Stimulated activated CD4-positive, alpha-beta T cell treated with anti-CD3 and anti-CD28 coated beads, Interleukin-15, amount 100 ng/mL, for 1 hour (primary cell): ENCODE measurements around the gene CLDN7.

Experiments
- DNase-seq, 2 donors: peaks; one replicate each; pipeline ENCODE4 v3.0.0-alpha.2; 2020; ENCODE audit warnings: low read depth in 1 of 2, low spot score in 1 of 2

CLDN7 gene

DNA sequence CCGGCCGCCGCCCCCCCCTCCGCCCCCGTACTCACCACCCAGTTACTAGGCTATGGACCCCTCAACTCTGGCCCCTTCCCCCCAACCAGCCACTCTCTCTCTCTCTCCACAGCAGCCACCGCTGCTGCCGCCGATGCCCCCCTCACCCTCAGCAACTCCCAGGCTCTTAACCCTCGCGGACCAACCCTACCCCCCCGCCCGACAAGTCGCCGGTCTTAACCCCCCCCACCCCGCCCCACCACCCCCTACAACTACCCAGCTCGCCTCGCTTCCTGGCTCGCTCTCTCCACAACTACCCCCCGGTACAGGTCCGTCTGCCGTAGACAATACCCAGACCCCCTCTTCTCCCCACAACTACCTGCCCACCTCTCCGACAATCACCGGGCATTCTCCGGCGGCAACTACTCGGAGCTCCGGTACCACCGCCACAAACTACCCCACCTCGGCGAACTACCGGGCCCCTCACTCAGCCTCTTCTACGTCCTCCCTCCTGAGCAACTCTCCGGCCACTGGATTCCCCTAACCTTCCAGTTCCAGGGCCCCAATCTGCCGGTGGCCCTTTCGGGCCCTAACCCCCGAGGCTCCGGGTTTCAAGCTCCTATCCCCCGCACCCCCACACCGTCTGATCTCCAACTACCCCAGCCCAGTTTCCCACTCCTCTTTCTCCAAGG is 23.7 kb downstream of the CLDN7 start:
- no peak for DNase-seq

DNA sequence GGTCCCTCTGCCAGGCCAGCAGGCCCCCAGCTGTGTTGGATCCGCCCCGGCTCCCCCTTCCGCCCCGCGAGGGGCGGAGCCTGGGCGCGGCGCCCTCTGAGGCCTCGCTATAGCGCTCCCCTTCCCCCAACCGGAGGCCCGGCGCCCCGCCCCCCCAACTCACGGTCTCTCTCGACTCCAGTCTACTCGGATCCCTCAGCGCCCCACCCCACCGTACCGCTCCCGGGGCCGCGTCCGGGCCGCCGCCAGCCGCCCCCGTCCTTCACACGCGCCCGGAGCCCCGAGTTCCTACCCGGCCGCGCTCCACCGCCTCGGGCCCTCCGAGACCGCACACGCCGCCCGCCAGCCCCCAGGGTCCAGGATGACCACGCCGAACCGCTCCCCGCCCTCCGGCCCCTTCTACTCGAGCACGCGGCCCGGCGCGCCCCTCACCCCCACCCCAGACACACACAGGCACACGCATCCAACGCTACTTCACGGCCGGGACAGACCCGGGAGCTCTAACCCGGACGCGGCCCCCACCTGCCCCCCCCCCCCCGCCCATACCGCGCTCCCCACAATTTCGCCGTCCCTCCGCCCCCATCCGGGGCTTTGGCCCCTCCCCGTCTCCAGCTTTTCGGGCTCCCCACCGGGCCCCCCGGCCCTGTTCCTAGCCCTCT is 24.4 kb downstream of the CLDN7 start:
- peak; percentile 70 to 84 for DNase-seq

DNA sequence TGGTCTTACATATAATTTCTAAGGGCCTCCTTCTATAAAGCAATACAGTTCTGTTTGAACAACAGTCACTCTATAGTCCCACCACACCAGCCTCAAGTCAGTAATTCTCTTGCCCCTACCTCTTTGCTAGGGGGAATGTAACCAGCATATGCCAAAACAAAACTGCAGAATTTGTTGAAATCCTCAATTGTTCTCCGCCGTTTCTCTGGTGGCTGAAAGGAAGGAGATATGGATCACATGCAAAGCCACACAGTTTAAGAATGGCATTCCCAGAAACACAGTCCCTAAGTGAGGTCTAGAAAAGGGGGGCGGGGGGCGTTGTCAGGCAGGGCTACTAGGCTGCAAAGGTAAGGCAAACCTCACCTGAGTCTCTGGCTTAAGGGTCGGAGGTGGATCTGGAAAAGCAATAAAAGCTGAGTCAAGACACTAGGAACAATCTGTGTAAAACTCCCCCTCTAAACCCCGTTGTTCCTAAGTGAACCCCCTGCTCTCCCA is 25.0 kb downstream of the CLDN7 start:
- no peak for DNase-seq

DNA sequence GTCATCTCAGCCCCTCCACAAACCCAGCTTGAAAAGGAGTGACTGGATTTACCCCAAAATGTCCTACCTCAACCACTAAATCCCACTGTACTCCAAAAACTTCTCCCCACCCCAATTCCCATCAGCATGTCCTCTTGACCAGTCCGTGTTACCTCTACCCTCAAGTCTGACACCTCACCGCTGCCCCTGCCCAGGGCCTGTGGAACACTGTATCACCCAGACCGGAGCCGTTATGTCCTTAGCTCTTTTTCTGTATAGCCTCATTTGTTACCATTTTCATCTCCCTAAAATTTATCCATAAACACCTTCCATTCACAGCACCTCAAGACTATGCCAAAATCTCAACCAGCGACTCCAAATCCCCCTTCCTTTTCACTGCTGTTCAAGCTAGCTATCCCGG is 25.5 kb downstream of the CLDN7 start:
- DNase-seq: no peak

DNA sequence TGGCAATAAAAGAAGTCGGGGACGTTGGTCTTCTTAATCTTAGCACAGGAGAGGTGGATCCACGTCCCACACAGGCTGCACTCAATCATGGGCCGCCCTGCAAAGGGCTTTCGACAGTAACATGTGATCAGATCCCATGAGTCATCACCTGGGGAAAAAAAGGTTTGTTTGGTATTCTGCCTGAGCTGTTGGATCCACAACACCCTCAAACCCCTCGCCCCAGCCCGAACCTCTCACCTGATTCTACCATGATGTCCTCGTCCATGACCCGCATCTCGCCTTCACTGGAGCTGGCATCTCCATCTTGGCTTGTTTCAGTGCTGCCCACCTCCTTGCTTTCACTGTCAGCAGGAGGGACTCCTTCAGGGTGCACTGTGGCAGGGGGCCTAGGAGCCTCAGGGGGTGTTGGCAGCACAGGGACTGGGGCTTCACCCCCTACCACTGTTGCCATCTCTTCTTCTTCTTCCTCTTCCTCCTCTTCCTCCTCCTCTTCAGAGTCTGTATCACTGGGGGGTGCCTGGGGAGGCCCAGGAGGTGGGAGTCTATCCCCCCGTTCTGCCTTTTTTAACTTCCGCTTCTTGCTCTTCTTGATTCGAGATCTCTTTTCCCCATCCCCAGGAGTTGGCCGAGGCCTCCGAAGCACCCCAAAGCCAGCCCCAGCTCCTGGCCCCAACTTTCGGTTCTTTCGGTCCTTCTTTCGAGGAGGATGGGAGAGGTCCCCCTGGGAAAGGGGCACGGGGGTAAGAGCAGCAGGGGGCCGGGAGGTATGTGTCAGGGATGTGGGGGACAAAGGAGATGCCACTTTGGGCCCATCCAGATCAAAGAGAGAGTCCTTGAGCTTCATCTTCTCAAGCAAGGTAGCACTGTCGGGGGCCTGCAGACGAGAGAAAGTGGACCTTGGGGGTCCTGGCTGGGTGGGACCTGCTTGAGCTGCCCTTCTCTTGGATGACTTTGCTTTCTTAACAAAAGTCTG is 26.3 kb downstream of the CLDN7 start:
- no peak for DNase-seq

DNA sequence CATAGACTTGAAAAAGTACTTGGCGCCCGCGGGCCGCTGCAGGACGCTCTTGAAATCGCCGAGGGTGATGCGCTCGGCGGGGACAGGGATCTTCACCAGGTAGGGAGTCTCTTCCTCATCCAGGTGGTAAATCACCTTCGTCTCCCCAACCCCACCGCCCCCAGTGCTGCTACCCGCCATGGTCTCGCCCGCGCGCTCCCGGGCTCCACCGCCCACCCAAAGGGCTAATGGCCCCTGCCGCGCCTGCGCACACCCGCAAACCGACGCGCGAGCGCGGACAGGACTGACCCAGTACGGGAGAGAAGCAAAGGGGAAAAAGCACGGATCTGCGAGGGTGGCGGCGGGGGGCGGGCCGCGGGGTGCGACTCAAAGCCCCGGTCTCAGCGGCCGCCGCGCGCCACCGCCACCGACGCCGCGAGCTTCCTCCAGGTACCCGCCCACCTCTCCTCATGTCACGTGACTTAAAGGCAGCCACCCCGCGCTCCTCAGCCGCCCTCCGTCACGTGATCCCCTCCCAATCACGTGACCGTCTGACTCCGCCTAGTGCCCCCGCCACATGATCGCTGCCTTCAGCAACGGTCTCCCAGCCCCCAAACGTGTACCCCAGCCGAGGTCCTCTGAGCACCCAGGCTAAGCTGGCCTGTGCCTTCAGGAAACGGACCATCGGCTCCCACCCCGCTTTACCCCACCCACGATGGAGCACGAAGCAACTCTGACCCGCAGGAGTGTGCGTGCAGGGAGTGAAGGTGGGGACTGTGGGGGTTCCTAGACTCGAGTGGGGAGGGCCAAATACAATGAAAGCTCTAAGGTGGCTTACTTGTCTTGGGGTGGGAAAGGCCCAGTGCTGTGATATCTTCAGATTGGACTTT is 28.0 kb downstream of the CLDN7 start, which contains the start of gene DVL2:
DVL2 (minus strand) TSS at position 435 of the 869 bp plus-strand sequence; CDS start at position 180, 255 bp downstream.
- DNase-seq: peak; percentile 88 to 89

DNA sequence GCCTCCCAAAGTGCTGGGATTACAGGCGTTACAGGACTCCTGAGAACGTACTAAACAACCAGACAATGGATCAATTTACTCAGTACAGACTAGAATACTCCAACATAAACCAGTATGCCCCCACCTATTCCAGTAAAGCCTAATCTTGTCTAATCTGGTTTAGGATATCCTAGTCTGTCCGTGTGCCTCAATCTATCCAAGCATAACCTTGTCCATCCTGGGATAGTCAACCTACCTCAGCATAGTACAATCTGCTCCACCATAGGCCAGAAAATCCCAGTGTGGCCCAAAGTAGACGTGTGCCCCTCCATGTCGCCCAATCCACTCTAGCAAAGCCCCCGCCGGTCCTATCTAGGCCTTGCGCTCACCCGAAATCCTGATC is 28.6 kb downstream of the CLDN7 start:
- no peak for DNase-seq

DNA sequence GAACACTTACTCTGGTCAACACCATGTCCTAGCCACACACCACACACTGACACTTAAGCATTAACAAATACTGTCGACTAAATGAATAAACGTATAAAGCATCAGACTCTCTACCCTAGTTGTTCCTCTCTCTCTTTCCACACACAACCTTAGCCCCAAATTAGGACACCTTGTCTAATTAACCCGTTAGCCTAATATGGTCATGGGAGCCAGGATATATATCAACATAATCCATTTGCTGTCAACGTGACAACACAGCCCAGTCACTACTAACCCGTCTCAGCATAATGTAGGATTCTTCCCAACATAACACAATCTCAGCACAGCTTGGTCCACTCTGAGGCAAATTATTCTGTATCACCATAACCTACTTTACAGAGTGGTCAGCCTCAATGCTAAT is 30.2 kb downstream of the CLDN7 start:
- no peak for DNase-seq

DNA sequence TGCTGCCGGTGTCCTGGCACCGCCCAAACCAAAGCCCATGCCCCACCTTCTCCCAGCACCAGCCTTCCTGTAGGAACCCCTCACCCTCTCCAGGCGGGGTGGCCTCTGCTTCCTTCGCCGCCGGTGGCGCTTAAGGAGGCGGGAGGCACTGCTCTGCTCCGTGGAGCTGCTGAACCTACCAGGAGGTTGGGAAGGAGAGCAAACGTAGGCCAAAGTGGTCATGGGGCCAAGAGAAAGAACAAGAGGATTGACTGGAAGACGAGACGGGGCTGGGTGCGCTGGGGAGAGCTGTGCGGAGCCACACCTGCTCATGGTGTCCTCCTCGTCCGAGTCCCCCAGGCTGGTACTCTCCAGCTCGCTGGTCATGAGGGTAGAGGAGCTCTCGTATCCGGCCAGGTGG is 32.8 kb downstream of the CLDN7 start:
- no peak for DNase-seq

DNA sequence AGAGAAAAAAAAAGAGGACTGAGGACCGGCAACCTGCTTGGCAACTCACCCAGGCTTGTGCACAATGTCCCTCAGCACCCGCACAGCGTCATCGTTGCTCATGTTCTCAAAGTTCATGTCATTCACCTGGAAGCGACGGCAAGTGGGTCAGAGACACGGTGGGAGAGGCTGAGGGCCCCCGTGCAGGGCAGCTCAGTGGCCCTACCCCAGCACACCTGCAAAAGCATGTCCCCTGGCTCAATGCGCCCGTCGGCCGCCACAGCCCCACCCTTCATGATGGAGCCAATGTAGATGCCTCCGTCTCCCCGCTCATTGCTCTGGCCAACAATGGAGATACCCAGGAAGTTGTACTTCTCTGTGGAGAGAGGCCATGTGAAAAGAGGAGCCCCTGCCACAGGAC is 33.4 kb downstream of the CLDN7 start:
- DNase-seq: no peak

DNA sequence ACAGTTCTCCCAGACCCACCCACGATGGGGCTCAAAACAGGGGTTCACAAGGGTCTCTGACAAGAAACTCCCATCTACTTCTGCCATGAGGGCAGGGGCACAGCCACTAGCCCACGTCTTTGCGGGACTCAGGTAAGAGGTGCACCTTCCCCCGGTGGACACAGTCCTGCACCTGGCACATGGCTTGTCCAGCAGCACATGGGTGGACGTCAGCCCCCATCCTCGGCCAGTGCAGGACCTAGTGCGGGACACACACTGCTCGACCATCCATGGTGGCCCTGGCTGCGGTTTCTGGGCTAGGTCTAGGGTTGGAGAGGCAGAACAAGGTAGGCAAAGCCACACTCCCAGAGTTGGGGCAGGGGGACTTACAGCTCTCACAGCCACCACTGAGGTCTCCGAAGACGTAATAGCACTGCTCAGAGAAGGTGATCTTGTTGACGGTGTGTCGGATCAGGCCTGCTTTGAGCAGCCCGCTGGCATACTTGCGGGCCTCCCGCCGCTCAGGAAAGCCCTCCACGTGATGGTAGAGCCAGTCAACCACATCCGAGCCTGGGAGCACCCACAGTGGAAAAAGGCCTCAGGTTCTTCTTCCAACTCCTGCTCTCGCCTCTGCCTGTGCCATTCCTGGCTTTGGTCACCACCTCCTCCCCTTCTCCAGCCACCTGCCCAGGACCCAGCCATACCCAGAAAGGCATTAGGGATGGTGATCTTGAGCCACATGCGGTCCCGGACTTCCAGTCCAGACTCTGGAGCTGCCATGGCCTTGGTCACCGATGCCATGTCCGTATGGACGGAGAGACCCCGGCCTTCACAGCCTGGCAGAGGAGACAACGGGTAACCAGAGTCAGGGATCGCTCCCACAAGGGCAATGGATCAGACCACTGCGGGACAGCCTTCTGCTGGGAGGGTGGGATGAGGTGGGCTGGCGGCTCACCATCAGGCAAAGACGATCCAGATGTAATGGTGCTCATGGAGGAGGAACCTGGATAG is 35.3 kb downstream of the CLDN7 start:
- DNase-seq: no peak

DNA sequence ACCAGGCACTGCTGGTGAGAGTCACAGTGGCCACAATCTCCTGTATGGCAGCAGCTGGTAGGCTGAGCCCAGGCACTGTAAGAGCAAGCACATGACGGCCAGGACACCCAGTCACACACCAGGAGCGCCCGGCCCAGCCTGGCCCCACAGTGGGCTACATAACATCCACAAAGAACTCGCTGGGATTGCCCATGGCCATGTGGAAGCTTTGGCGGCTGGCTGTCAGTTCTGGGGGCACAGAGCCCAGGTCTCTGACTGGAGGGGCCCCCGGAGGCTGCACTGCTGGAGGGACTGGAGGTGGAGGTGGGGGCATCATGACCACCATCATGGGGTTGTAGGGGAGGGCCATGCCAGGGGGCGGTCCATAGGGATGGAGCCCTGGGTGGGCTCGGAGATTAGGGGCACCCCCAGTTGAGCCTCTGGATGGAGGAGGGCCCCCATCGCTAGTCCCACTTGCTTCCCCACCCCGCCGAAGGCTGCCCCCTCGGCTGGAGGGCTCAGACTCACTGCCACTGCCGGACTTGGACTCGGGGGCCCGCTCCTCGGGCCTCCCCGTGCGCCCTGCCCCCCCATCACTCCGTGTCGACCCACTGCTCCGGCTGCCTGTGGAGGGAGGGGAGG is 36.5 kb downstream of the CLDN7 start:
- no peak for DNase-seq

DNA sequence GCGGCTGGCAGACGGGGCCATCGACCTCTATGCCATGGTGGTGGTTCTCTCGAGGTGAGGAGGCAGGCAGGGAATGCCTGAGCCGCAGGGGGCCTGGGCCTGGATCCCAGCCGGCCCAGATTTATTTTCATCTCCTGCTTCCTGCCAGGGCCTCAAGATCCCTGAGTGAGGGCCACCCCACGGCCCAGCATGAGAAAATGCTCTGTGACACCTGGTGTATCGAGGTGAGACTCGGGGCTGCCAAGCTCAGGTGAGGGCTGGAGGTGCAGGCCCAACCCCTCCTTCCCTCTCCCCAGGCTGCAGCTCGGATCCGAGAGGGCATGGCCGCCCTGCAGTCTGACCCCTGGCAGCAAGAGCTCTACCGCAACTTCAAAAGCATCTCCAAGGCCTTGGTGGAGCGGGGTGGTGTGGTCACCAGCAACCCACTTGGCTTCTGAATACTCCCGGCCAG is 37.6 kb downstream of the CLDN7 start:
- no peak for DNase-seq

DNA sequence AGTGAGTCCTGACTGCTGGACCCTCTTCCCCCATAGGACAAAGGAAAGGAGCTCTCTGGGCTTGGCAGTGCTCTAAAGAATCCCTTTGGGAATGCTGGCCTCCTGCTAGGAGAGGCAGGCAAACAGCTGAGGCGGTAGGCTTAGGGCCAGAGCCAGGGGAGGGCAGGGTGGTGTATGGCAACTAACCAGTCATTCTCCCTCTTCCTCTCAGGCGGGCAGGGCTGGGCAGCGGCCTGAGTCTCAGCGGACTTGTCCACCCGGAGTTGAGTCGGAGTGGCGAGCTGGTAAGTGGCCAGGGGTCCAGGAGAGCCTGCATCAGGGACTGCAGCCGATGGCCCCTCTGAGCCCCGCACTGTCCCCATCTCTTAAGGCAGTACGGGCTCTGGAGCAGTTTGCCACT is 38.2 kb downstream of the CLDN7 start:
- no peak for DNase-seq

DNA sequence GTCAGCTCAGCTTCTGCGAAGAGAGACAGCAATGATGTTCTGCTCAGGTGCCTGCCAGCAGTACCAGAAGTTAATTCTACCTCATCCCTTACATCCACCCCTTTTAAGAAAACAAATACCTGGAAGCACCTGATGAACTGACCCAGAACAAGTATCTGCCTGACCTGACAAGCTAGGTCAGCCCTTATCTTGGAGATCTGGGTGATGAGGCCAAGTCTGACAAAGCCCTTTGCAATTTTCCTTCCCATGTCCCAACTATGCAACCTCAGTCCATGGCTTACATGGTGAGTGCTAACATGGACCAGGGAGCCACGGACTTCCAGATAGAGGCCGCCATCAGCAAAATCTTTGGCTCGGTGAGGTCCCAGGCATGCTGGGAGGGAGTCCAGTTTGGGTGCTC is 38.9 kb downstream of the CLDN7 start:
- no peak for DNase-seq

DNA sequence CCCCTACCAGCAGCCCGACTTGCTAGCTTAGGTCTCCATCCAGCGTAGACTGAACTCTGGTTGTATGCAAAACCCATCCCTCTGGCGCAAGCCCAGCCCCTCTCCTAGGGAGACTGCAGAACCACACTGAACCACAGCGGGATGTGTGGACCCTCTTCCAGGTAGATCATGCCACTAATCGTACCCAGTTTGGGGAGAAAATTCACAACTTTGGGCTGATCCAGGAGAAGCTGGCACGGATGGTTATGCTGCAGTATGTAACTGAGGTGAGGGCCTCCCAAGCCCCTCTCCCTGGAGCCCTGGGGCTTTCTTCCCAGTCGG is 39.3 kb downstream of the CLDN7 start:
- DNase-seq: no peak

DNA sequence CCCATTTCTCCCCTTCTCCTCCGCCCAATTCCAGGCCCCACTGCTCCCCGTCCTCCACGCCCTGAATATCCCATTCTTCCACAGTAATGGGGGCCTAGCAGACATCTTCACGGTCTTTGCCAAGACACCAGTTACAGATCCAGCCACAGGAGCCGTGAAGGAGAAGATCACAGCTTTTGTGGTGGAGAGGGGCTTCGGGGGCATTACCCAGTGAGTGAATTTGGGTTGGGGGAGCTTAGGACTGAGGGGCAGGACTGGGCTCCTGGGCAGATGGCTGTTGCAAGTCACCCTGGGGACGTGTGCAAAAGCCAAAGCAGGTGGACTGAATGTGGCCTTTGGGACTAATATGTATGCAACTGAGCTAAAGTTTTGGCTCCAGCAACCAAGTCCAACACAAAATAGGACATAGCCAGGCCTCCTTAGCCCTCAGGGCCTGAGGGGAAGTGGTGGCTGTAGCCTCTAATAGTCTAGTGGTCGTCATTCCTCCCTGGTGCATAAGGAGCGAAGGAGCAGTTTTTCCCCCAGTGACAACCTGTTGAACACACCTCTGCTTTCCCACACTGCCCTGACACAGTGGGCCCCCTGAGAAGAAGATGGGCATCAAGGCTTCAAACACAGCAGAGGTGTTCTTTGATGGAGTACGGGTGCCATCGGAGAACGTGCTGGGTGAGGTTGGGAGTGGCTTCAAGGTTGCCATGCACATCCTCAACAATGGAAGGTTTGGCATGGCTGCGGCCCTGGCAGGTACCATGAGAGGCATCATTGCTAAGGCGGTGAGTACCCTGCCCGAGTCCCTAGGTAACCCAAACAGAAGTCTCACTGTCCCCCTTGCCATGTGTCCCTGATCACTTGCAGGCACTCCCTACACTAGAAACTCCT is 39.9 kb downstream of the CLDN7 start:
- DNase-seq: no peak
